ENCODE results near the gene STK35. TPM values are rescaled to one million over a fixed set of nuclear protein-coding genes. Genes with fewer than 3 reads are reported as not detected.

The STK35 gene
- total RNA-seq, 2 donors from 2014 or later, result 25.8 to 26.7 TPM

DNA sequence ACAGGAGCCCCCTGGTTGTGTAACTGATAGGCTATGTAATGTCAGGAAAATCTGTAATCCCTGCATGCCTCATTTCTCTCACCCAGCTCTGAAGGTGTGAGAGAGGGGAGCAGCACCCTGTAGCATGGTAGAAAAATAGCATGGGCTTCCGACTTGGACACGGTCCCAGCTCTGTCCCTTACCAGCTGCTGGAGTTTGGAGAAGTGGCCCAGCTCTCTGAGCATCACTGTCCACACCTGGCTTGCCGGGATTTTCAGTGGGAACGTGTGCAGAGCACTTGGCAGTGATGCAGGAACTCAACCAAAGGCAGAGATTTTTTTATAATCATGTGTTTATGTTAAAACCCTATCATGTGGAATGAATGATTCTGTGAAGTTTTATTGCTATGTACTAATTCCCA lies 34.6 kb downstream of the STK35 start:
- TF ChIP-seq, protein P1, sequence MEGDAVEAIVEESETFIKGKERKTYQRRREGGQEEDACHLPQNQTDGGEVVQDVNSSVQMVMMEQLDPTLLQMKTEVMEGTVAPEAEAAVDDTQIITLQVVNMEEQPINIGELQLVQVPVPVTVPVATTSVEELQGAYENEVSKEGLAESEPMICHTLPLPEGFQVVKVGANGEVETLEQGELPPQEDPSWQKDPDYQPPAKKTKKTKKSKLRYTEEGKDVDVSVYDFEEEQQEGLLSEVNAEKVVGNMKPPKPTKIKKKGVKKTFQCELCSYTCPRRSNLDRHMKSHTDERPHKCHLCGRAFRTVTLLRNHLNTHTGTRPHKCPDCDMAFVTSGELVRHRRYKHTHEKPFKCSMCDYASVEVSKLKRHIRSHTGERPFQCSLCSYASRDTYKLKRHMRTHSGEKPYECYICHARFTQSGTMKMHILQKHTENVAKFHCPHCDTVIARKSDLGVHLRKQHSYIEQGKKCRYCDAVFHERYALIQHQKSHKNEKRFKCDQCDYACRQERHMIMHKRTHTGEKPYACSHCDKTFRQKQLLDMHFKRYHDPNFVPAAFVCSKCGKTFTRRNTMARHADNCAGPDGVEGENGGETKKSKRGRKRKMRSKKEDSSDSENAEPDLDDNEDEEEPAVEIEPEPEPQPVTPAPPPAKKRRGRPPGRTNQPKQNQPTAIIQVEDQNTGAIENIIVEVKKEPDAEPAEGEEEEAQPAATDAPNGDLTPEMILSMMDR (IDR thresholded peaks at IDR 0.05), result no peak

DNA sequence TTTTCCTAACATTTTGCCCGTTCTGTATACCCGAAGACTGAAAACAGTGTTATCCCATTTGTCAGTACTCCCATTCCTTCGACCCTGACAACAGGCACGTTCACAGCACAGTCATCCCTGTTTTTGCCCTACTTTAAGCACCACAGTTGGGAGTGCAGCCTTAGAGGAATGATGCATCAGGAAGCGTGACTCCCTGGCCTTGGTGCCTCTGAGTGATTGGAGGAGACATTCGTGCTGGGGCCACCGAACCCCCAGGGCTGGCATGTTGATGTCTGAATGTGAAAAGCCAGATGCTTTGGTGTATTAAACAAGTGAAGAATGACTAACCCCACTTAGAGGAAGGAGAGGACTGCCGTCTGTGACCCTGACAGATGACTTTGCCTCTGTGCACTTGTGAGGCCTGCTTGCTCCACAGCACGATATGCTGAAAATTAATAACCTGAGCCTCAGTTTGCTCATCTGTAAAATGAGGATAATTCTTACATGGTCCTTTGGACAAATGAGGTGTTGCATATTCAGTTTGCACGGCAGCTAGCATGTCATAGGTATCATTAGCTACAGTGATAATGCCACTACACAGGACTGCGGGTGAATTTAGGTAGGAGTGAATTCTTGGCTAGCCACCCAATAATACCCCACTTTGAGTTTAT lies 36.0 kb downstream of the STK35 start:
- H3K9ac ChIP-seq (ENCODE audit: low read depth in 2 of 2, low read length in 2 of 2), result no peak overlapping the region
- H3K9me3 ChIP-seq, result no peaks in the 10 kb centered on the region
- H3K4me1 ChIP-seq, result no peaks in the 10 kb centered on the region
- H3K36me3 ChIP-seq, result no peaks in the 10 kb centered on the region
- no peak for DNase-seq
- no peak overlapping the region for H3K4me3 ChIP-seq
- no peak overlapping the region for H3K27ac ChIP-seq
- H3K27me3 ChIP-seq, result no peaks in the 10 kb centered on the region
- TF ChIP-seq, protein P1 (IDR thresholded peaks at IDR 0.05), result no peak
- intact Hi-C loops (cut with DNase I), result no loop called here

More for the DNA sequence above, 34.6 kb downstream of the STK35 start:
- H3K9me3 ChIP-seq, result no peaks in the 10 kb centered on the region
- no peak overlapping the region for H3K4me3 ChIP-seq
- DNase-seq, result no peak
- no peaks in the 10 kb centered on the region for H3K27me3 ChIP-seq
- intact Hi-C loops (cut with DNase I), result no loop called here
- H3K36me3 ChIP-seq, result no peaks in the 10 kb centered on the region
- H3K27ac ChIP-seq, result no peak overlapping the region
- H3K9ac ChIP-seq (ENCODE audit: low read depth in 2 of 2, low read length in 2 of 2), result no peak overlapping the region
- no peaks in the 10 kb centered on the region for H3K4me1 ChIP-seq

DNA sequence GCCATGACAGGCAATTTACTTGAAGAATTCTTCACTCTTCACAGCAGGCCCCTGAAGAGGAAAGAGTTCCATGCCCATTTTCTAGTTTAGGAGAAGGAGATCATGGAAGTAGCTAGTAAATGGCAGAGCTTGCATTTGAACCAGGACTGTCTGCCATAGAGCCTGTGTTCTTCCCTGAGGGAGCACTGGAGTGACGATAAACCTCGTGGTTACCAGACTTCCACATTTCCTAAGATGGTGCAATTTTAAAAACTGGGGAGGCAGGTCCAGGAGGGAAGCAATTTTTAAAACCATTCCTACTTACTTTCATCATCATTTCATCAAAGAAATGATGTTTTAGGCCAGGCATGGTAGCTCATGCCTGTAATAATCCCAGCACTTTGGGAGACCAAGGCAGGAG lies 36.8 kb downstream of the STK35 start:
- Histone ChIP-seq H3K36me3 (no peaks in the 10 kb centered on the region), H3K27ac (no peak overlapping the region), H3K9ac (ENCODE audit: low read depth in 2 of 2, low read length in 2 of 2) (no peak overlapping the region), H3K4me3 (no peak overlapping the region), H3K4me1 (no peaks in the 10 kb centered on the region), H3K27me3 (no peaks in the 10 kb centered on the region), H3K9me3 (no peaks in the 10 kb centered on the region)
- TF ChIP-seq, protein P1 (IDR thresholded peaks at IDR 0.05), result no peak
- DNase-seq, result no peak
- intact Hi-C loops (cut with DNase I), result no loop called here

DNA sequence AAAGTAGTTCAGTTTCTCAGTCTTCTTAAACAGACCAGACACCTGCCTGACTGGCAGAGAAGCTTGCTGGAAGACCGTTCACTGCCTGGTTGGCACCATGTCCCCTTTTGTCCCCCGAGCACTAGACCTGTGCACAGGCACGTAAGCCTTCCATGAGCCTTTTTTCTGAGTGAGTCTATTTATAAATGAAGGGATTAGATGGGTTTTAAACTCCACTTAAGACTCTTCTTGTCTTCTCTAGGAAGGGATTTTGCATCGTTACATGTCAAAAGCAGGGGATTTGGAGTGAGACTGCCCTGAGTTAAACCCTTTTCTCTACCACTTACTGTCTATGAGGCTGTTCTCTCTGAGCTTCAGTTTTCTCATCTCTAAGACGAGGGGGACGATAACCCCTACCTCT lies 37.6 kb downstream of the STK35 start:
- no peak overlapping the region for H3K27ac ChIP-seq
- H3K4me1 ChIP-seq, result no peaks in the 10 kb centered on the region
- DNase-seq, result no peak

DNA sequence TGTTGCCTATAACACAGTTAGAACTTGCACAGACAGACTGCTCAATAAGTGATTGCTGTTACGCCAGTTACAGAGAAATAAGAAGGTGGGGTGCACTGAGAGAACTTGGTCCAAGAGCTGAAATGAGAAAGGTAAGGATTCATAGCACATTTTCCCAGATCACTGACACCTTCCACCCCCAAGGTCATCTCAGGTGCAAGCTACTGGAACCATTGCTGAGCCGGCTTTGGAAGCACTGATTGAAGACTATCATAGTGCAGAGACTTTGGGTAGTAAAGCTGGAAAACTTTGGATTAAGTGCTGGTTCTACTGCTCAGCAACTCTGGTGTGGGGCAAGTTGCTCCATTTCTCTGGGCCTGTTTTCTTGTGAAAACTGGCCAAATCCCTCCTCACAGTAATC lies 38.1 kb downstream of the STK35 start:
- Histone ChIP-seq H3K9ac (ENCODE audit: low read depth in 2 of 2, low read length in 2 of 2) (no peak overlapping the region), H3K27me3 (no peaks in the 10 kb centered on the region), H3K9me3 (no peaks in the 10 kb centered on the region), H3K4me1 (no peaks in the 10 kb centered on the region), H3K27ac (no peak overlapping the region), H3K36me3 (peaks cover 6% of the 10 kb centered on the region), H3K4me3 (no peak overlapping the region)
- DNase-seq, result no peak
- TF ChIP-seq, protein P1 (IDR thresholded peaks at IDR 0.05), result no peak
- intact Hi-C loops (cut with DNase I), result no loop called here

More for the DNA sequence above, 37.6 kb downstream of the STK35 start:
- intact Hi-C loops (cut with DNase I), result no loop called here
- no peaks in the 10 kb centered on the region for H3K9me3 ChIP-seq
- H3K27me3 ChIP-seq, result no peaks in the 10 kb centered on the region
- H3K36me3 ChIP-seq, result peaks cover 2% of the 10 kb centered on the region
- H3K4me3 ChIP-seq, result no peak overlapping the region
- TF ChIP-seq, protein P1 (IDR thresholded peaks at IDR 0.05), result no peak
- no peak overlapping the region for H3K9ac ChIP-seq (ENCODE audit: low read depth in 2 of 2, low read length in 2 of 2)

All from colonic mucosa (tissue), 4 donors.